Stimulated activated CD4-positive, alpha-beta T cell treated with anti-CD3 and anti-CD28 coated beads, Interleukin-12 subunit alpha, Interleukin-12 subunit beta, amount 100 ng/mL, for 48 hours (primary cell): ENCODE results near the gene D2HGDH.
"Not testable (repeated sequence)": the region's sequence is repeated elsewhere in the genome, so short reads cannot be mapped to it uniquely, and the experiment has no call there.

ENCODE experiments used
- DNase-seq, 3 donors: peaks; one replicate each; pipeline ENCODE4 v3.0.0-alpha.2; 2020; ENCODE audit warnings: low read depth in 2 of 3, low spot score in 1 of 3

D2HGDH gene

GRCh38 chr2:241806217-241806616 is 71.8 kb downstream of the D2HGDH start:
- DNase-seq, result not testable (repeated sequence)

- DNase-seq, result no peak
These were observed 73.8 kb downstream of the D2HGDH start for GRCh38 chr2:241808051-241808720.

- no peak for DNase-seq
These were observed 74.4 kb downstream of the D2HGDH start, which contains the start of gene NEU4 for GRCh38 chr2:241808721-241809382. Gene NEU4, plus strand, starts transcription at chr2:241809193. Its CDS starts 5,292 bp downstream, at chr2:241814485.

GRCh38 chr2:241809383-241810306 is 75.2 kb downstream of the D2HGDH start:
- no peak for DNase-seq

DNA sequence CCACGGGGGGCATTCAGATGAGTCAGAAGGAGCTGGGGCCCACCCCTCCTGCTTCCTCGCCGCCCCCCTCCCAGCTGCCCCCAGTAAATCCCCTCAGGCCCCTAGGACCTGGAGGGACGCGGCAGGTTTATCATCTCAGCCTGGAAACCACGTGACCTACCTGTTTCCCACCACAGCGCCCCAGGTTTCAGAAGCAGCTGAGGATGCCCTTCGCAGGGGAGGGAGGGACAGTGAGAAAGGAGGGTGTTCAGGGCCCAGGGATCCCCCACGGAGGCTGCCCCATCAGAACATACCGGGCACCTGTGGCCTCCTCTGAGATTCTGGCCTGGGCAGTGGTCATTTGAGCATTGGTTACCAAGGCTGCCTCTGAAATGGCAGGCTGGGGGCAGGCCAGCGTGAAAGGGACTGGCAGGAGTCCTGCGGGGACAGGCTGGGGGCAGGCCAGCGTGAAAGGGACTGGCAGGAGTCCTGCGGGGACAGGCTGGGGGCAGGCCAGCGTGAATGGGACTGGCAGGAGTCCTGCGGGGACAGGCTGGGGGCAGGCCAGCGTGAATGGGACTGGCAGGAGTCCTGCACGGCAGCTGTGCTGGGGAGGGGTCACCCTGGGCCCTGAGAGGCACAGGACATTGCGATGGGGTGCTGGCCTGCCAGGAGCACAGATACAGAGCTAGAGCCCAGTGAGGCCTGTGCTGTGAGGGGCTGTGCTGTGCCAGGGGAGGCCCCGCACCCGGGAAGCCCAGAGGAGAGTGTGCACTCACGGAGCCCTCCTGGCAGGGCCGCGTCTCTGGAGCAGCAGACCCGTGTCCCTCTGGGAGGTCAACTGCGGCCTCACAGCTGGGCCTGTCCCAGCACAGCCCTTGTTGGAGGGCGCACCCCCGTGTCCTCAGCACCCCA is 76.1 kb downstream of the D2HGDH start:
- DNase-seq, result no peak

- DNase-seq, result no peak
These were observed 76.9 kb downstream of the D2HGDH start for GRCh38 chr2:241811201-241811951.

DNA sequence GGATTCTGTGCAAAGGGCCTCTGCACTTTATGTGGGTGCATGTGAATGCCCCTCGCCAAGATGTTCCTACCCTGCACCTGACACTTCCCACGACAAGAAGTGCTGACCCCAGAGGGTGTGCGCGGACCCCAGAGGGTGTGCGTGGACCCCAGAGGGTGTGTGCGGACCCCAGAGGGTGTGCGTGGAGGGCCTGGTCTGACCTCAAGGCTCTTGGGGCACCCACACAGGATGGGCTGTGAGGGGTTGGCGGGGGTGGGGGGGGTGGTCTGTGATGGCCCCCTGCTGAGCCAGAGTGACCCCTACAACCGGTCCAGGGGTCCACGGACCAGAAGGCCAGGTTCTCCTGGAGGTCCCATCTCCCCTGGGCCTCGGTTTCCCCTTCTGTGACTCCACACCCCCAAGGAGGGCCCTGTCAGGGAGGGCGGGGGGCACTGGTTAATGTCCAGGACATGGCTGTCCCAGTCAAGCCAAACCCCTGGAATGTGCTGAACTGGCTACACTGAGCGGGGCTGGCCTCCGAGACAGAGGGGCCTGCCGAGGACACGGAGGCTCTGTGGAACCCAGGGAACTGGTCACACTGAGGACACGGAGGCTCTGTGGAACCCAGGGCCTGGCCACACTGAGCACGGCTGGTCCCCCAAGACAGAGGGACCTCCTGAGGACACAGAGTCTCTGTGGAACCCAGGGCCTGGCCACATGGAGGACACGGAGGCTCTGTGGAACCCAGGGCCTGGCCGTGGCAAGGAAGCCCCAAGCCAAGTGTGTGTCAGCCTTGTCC is 77.7 kb downstream of the D2HGDH start:
- no peak for DNase-seq

DNA sequence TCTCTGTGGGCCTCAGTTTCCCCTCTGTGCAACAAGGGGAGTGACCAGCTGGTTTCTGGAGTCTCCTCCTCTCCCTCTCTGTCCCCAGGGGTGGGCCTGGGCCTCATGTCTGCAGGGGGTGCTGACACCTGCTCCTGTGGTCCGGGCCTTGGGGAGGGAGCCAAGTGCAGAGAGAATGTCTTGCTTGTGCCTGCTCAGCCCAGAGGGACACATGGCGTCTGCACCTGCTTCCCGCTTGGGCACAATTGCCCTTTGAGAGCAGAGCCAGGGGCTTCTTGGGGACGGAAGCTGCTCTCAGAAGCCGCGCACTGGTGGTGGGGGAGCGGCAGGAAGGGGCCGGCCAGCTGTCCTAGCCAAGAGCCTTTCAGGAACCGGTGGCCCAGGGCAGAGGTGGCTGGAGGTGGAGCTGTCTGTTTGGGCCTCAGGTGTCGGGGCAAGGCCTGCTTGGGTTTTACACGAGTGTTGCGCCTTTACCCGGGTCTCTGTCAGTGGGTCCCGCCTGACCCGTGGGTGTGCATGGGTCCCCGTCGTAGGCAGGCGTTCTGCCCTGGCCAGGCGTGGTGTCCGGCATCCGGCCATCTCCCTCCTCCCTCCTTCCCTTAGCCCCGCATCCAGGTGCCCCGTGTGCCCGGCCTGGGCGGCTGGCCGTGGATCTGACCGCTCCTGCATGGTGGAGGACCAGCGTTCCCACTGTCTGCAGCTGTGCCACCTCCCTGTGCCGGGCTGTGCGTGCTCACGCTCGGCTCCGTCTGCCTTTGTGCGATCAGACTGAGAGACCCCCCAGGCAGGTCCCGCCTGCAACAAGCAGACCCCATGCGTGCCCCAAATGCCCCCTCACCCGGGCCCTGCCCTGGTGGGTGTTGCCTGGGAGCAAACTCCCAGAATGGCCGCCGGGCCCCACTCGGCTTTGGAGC is 78.6 kb downstream of the D2HGDH start:
- no peak for DNase-seq

DNA sequence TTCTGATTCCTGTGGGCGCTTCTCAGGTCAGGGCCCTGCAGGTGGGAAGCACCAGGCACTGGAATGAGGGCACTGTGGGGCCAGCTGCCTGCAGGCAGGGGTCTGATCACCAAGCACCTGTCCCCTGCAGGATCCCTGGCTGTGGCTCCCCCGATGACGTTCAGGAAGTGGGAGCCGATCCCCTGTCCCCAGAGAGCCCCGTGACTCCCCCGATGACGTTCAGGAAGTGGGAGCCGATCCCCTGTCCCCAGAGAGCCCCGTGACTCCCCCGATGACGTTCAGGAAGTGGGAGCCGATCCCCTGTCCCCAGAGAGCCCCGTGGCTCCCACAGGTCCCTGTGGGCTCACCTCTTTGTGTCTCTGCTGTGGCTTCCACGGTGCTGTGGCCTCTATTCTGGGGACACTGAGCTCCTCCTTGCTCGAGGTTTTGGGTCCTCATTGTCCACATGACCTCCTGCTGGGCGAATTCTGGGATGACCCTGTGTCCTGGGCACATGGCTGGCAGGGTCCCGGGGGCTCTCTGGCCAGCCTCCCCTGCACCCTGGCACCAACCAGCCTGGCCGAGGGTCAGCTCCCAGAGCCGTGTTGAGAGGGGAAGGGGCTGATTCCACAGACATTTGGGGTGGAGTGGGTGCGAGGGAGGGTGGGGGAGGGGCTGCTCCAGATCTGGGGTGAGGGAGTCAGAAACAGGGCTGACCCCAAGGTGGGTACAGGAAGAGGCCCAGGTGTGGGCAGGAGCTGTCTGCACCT is 79.4 kb downstream of the D2HGDH start:
- no peak for DNase-seq

GRCh38 chr2:241814393-241814642 is 79.9 kb downstream of the D2HGDH start:
- no peak for DNase-seq

- no peak for DNase-seq
These were observed 80.4 kb downstream of the D2HGDH start for GRCh38 chr2:241814643-241815476.

- DNase-seq, result no peak
These were observed 81.3 kb downstream of the D2HGDH start for GRCh38 chr2:241815477-241816430.

GRCh38 chr2:241816431-241817121 is 82.1 kb downstream of the D2HGDH start:
- no peak for DNase-seq

- DNase-seq, result no peak
These were observed 82.8 kb downstream of the D2HGDH start for GRCh38 chr2:241817126-241817820.

GRCh38 chr2:241817821-241818215 is 83.4 kb downstream of the D2HGDH start:
- not testable (repeated sequence) for DNase-seq
